GM12892 (cell line): ENCODE data around the gene GHRH.

Source experiments
- POLR2A ChIP-seq: IDR thresholded peaks from 2 replicates; pipeline ENCODE4 v1.6.1; 2011; ENCODE audit warnings: low read depth, low read length, control low read depth
- POLR2AphosphoS5 ChIP-seq: IDR thresholded peaks from 2 replicates; pipeline ENCODE4 v1.6.1; 2011; ENCODE audit warnings: low read depth, low read length, control low read depth

- TF ChIP-seq POLR2A (no peak), POLR2AphosphoS5 (no peak)
These were observed 20.9 kb upstream of the GHRH start for GRCh38 chr20:37282556-37282955.
